Measurements from ENCODE around the gene TRIP4. TPM values are rescaled to one million over a fixed set of nuclear protein-coding genes. Genes with fewer than 3 reads are reported as not detected.
"Not testable (repeated sequence)": the region's sequence is repeated elsewhere in the genome, so short reads cannot be mapped to it uniquely, and the experiment has no call there.

TRIP4 gene
- total RNA-seq, 1 experiment from 2014 or later, result 6.3 TPM

DNA sequence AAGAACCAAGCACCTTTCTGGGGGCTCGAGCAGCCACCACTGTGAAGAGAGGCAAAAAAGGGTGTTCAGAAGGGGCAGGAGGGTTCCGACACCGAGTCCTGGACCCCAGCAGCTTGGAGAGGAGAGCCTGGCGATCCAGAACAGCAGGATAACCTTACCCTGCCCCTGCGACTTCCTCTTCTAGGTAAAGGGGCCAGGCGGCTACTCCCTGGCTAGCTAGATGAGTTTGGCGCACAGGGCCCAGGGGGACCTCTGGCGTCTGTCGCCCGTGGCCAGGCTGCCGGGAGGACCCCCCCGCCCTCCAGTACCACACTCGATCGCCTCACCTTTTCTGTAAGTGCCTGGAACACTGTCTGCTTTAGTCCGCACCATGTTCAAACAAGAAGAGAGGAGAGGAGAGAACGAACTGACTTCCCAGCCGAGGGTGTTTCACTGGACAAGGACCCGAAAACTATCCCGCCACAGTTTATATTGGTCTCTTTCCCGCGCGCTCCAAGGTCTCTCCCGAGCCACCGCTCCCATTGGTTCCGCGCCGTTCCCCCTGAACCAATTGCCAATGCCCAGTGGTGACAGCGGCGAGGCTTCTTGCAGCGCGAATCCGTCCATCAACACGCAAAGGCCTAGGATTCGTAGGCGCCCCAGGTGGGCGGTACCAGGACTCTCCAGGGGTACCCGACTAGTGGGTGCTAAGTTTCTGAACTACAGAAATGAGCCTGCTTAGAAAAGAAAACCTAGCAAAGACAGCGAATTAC lies 6.5 kb upstream of the TRIP4 start, which contains the start of gene PCLAF:
PCLAF (minus strand) TSS at position 442 of the 752 bp plus-strand sequence; CDS start at position 372, 70 bp downstream.
- DNase-seq (ENCODE audit: low read depth), result peak; percentile 95

DNA sequence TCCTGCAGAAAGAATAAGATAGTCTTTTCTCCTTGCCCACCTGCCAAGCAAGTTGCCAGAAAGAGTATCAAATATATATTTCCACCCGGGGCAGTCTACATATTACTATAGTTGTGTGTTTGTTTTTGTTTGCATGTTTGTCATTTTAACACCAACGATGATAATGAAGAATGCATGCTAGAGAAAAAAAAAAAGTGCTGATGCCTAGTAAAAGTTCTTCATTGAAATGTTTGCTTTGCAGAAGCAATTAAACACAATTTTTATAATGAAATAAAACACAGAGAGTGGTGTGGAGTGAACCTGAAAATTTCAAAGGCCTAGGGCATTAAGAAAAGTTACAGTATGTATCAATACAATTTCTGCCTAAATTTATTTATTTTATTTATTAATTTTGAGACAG lies 3.9 kb upstream of the TRIP4 start:
- no peak for DNase-seq (ENCODE audit: low read depth)

DNA sequence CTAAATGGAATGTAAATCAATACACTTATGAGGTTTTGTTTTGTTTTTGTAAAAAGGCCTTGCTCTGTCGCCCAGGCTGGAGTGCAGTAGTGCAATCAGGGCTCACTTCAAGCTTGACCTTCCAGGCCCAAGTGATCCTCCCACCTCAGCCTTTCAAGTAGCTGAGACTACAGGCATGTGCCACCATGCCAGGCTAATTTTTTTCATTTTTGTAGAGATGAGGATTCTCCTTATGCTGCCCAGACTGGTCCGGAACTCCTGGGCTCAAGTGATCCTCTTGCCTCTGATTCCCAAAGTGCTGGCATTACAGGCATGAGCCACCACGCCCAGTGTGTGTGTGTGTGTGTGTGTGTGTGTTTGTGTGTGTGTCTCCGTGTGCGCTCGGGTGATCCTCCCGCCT lies 1.3 kb upstream of the TRIP4 start:
- DNase-seq (ENCODE audit: low read depth), result no peak

DNA sequence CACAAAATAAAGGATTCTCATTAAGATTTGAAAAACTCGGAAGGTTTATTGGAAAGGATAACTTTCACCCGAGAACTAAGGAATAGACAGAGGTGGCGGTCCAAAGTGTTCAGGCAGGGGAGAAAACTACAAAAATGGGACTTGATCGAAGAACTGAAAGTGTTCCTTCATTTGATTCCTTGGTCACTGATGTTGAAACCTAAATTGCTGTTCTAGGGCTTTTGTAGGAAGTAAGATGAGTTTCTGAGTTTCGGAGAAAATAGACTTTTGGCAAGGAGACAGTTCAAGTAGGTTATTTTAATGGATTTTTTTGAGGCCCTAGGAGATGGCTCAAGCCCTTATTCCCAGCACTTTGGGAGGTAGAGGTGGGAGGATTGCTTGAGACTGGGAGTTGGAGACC lies 1.4 kb downstream of the TRIP4 start:
- DNase-seq (ENCODE audit: low read depth), result no peak

DNA sequence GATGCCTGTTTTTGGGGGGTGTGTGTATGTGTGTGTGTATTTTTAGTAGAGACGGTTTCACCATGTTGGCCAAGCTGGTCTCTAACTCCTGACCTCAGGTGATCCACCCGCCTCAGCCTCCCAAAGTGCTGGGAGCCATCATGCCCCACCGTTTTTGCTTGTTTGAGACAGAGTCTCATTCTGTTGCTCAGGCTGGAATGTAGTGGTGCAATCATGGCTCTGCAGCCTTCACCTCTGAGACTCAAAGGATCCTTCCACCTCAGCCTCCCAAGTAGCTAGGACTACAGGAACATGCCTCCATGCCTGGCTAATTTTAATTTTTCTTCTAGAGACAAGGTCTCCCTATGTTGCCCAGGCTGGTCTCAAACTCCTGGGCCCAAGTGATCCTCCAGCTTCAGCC lies 4.8 kb downstream of the TRIP4 start:
- DNase-seq (ENCODE audit: low read depth), result not testable (repeated sequence)

DNA sequence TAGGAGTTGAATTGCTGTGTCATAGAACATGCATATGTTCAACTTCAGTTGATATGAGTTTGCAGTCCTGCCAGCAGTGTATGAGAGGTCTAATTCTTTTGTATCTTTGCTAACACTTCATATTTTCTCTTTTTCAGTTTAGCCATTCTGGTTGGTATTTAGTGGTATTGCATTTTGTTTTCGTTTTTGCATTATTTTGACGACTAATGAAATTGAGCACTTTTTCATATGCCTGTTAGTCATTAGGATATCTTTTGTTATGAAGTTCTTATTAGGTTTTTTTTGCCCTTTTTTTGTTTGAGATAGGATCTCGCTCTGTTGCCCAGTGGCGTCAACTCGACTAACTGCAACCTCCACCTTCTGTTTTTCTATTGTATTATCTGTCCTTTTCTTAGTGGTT lies 9.2 kb downstream of the TRIP4 start:
- no peak for DNase-seq (ENCODE audit: low read depth)

DNA sequence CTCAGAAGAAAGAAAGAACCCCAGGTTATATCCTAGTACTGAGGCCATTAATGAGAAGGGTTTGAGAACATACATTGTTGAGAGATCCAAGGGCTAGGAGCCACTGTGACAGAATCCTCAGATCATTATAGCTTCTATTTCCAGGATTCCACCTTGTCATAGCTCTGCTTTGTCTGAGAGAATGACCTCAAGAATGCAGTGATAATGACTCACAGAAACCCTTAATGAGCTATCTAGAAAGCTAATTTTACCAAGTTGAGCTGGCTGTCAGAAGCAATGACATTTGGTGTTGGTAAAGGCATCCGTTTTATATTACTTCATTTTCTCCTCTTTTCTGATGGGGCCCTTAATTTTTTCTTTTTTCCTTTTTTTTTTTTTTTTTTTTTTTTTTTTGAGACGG lies 10.9 kb downstream of the TRIP4 start:
- DNase-seq (ENCODE audit: low read depth), result no peak

DNA sequence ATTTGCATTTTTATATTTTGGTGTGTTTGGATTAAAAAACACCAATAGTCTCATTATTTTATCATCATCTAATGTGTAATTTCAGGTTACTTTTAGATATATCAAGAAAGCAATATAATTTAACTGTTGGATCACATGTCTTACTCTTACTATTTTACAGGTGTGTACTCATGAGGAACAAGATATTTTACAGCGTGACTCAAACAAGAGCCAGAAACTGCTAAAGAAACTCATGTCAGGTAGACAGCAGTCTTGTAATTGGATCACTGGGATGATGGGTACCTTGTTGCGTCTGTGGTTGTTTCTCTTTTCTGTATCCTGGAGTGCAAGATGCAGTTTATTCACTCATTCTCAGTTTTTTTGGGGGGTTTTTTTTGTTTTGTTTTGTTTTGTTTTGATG lies 12.9 kb downstream of the TRIP4 start:
- DNase-seq (ENCODE audit: low read depth), result no peak

DNA sequence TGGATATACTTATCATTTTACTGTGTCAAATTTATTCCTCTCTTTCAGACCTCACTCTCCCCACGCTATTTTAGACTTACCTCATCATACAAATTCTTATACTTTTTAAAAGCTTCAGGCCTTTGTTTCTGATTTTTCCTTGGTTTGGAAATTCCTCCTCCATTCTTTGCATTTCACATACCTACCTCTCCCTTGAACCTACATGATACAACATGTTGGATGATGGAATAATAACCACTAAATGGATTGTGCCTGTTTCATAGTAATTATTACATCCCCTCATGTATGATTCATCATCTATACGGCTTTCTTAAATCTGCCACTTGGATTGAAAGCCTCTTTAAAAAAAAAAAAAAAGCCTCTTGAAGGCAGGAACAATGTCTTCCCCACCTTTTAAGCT lies 24.6 kb downstream of the TRIP4 start:
- no peak for DNase-seq (ENCODE audit: low read depth)

DNA sequence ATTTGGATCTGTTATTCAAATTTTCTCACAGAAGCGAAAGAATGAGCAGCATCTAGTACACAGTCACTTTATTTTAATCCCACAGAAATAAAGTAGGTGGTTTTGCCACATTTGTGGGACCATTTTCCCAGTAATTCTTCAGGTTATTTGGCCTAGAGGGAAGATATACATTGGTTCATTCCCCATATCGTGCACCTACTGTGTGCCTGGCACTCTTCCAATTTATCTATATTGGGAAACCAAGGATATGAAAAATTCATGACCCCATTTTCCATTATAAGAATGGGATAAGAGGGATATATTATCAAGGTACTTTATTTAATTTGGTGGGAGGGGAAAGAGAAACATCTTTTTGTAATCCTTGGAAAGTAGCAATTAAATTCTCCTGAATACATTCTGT lies 35.1 kb downstream of the TRIP4 start:
- no peak for DNase-seq (ENCODE audit: low read depth)

DNA sequence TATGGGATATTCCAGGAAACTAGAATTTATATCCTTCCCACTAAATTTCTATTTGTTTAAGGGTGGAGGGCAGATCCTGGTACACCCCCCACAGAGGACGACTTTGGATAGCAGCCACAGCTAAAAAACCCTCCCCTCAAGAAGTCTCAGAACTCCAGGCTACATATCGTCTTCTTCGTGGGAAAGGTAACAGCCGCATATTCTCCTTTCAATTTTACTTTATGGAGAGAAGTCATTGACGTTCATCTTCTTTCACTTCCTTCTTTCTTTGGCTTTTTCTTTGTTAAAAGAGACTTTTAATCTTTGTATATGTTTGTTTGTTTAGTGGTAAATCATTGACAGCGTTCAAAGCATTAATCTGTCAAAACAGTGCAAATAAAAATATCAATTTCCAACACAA lies 36.3 kb downstream of the TRIP4 start:
- no peak for DNase-seq (ENCODE audit: low read depth)

DNA sequence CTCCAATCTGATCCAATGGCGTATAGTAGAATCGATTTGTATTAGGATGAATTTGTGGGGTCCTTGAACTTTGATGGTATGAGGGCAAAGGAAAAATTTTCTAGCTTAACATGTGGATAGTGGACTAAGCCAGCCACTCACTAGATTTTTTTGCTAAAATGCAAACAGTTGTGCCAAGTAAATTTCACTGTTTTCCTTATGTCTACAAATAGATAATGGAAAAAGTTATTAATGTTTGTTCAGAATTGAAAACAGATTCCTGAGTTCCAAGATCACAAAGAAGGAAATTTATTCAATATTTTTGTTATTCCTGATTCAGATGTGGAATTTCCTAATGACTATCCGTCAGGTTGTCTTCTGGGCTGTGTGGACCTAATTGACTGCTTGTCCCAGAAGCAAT lies 37.6 kb downstream of the TRIP4 start:
- no peak for DNase-seq (ENCODE audit: low read depth)

DNA sequence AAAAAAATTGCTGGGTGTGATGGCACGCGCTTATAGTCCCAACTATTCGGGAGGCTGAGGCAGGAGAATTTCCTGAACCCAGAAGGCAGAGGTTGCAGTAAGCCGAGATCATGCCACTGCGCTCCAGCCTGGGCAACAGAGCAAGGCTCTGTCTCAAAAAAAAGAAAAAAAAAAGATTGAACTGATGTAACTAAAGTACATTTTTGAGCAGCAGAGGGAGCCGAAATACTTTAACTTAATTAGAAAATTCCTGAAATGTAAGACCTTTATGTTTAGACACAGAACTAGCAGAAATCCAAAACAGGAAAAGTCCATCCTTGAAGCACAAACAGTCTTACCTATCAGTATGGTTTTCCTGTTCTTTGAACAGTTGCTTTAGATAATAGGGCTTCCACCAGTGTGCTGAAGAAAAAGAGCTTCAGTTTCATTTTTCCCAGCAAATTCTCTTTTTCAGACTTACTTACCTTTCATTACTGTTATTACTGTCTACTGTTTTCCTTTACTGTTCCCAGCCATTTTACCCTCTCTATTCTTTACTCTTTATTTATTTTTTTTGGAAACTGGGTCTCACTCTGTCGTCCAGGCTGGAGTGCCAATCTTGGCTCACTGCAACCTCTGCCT lies 39.3 kb downstream of the TRIP4 start:
- DNase-seq (ENCODE audit: low read depth), result peak; percentile 27

DNA sequence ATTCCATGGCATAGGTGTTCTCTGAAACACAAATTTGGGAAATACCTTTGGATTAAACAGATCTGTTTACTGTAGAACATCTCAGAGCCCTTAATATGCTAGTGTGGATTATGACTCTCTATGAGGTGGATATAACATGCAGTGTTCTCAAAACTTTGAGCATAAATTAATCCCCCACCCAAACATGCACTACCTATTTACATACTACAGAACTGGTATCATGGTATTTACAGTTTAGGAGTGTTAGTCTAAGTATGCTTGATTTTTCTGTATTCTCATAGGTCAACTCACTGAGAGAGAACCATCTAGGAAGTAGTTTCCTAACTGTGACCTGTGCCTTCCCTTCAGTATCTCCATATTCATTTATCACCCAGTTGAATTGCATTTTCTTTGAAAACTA lies 41.8 kb downstream of the TRIP4 start:
- no peak for DNase-seq (ENCODE audit: low read depth)

DNA sequence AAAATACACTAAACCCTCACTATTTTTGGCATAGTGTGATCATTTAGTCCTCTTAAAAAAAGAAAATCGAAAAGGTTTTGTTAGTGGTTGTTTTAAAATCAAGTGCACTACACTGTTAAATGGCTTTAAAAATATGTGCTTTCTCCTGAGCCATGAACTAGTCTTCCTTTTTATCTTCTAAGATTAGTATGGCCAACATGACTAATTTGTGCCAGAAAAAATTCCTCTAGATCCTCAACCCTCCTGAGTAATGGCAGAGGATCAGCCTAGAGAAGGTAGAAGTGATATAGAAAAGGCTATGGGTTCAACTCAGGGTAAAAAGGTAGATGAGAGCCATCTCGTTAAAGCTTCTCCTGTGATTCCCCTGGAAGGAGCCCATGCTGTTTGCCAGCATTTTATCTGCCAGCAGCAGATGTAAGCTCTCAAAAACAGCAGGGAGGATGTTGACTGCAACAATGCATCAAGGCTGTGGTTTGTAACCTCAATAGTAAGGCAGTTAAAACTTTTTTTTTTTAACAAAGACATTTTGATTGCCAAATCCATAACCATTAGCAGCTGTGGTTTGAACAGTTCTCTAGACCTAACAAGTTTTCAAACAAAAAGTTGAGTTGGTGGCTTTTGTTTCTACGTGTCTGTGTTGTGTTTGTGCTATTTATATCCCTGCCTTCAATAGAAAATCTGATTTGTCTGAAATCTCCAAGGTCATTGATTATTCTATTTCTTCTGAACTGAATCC lies 42.5 kb downstream of the TRIP4 start:
- peak; percentile 70 for DNase-seq (ENCODE audit: low read depth)

DNA sequence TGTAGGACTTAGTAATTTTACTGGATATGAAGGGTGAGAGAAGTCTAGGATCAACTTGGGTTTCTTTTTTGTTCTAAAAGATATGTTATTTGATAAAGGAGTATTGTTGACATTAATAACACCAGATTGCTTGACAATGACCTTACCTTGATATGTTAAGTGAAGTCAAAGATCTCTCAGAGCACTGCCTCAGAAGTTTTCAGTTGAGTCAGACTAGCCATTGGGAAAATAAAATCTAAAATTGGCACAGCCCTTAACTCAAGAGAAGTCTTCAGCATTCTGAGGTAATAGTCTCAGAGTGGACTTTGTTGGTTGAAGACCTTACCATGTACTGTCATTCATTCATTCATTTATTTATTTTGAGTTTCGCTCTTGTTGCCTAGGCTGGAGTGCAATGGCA lies 50.3 kb downstream of the TRIP4 start:
- no peak for DNase-seq (ENCODE audit: low read depth)

DNA sequence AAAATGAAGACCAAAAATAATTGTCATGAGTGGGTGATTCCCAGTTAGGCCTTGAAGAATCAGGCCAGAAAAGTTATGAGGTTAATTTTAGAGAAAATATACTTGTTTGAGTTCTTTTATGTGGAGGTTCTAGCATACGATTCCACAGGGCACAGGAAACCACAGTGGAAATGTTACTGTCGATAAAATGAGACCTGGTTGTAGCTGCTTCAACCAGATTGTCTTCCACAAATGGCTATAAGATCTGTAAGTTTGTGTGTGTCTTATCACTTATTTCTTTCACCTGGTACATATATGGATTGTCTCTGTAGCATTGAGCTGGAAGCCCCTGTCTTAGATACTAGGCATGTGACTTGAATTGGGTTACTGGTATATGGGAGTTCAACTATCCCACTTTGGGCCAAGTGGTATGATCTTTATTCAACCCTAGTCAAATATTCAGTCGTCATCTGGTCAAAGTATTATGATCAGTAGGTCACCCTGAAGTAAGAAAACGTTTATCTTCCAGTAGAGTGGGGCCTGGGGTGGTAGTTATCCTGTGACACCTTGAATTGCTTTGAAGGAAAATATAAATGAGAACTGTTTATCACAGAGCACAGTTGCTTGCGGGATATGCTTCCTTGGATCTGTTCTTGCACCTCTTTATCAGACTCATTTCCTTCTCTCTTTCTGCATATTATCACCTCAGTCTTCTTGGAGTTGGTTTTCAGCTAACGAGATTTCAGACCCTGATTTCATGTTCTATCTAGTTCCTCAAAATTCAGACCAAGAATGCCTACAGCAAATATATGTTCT lies 51.2 kb downstream of the TRIP4 start:
- no peak for DNase-seq (ENCODE audit: low read depth)

DNA sequence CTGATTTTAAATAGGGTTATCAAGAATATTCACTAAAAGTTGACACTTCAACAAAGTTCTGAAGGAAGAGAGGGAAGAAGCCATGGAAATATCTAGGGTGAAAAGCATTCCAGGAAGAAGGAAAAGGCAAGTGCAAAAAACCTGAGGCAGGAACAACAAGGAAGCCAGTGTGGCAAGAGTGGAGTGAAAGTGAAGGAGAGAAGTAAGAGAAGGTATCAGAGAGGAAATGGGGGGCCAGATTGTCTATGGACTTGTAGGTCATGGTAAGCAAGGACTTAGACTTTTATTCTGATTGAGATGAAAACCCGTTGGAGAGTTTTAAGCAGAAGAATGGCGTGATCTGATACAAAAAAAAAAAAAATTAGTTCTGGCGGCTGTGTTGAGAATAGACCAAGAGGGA lies 54.2 kb downstream of the TRIP4 start:
- DNase-seq (ENCODE audit: low read depth), result no peak

DNA sequence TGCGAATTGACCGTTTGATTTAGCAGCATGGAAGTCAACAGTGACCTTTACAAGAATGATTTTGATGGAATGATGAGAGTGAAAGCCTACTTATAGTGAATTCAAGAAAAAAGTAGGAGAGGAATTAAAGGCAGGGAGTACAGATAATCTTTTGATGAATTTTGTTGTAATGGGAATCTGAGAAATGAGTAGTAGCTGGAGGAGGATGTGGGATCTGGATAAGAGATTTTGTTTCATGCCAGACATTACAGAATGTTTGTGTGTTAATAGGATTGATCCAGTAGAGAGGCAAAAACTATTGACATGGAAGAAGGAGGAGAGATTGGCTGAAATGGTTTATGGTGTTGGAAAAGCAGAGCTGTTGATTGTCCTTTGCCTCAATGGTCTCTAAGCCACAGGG lies 55.4 kb downstream of the TRIP4 start:
- no peak for DNase-seq (ENCODE audit: low read depth)

DNA sequence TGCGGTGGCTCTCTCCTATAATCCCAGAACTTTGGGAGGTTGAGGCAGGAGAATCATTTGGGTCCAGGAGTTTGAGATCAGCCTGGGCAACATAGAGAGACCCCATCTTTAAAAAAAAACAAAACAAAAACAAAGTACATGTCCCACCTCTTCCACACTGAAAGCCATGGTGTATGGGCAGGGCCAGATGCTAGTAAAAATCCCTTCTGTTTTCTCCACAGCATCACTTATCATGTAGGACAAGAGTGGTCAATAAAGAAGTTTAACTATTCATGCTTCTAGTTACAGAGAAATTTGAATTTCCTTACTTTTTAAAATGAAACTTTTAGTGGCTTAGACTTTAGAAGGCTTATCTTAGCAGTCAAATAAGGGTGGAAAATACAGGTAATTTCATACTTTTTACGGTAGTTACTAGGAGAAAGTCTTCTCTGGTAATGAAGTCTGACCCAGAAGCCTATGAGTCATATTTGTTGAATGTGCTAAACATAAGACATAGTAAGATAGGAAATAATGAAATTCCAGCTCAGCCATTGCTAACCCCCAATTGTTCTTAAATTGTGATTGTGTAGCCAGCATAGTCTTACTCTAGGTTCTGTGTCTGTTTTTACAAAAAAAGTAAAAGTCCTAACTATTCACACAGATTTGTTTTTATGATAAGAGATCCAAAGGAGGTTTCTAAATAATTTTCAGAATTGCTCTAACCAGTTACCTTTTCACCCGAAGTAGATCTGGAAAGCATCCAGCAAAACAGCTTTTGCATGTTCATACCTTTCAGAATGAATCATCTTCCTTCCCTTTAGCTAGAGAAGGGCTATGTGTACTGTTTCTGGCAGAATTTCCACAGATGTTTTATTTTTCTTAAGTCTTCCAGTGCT lies 56.3 kb downstream of the TRIP4 start:
- DNase-seq (ENCODE audit: low read depth), result peak; percentile 88

DNA sequence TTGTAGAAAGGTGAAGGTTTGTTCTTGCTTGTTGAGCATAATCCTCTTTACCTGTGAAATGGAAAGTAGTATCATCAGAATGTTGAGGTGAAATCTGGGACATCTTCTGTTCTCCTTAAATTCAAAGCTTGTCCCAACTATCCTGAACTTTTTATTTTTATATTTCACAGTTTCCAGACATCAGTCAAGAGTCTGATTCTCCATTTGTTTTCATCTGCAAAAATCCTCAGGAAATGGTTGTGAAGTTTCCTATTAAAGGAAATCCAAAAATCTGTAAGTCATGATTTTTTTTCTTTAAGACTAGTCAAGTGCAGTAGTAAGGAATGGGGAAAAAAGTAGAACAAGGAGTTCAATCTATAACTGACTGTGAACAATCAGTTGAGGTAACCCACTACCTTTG lies 57.2 kb downstream of the TRIP4 start:
- no peak for DNase-seq (ENCODE audit: low read depth)
